Stimulated activated CD4-positive, alpha-beta T cell treated with anti-CD3 and anti-CD28 coated beads, Interleukin-4, amount 100 ng/mL, for 4 hours (primary cell): ENCODE results near the gene TMPRSS5.

ENCODE experiments used
- DNase-seq, 2 experiments: peaks; one replicate each; pipeline ENCODE4 v3.0.0-alpha.2; 2020

TMPRSS5 gene

GRCh38 chr11:113664981-113665710, 41.0 kb downstream of the TMPRSS5 start:
- no peak for DNase-seq

- no peak for DNase-seq
These were observed 41.8 kb downstream of the TMPRSS5 start for GRCh38 chr11:113664069-113664980.

- DNase-seq, result no peak
These were observed 42.5 kb downstream of the TMPRSS5 start for GRCh38 chr11:113663567-113663966.

GRCh38 chr11:113655771-113656170, 50.3 kb downstream of the TMPRSS5 start:
- DNase-seq, result no peak

- DNase-seq, result no peak
These were observed 55.1 kb downstream of the TMPRSS5 start for GRCh38 chr11:113651023-113651422.

GRCh38 chr11:113649311-113649710, 56.8 kb downstream of the TMPRSS5 start:
- DNase-seq, result no peak

- DNase-seq, result no peak
These were observed 58.3 kb downstream of the TMPRSS5 start for GRCh38 chr11:113647856-113648255.

GRCh38 chr11:113647108-113647507, 59.0 kb downstream of the TMPRSS5 start:
- no peak for DNase-seq

GRCh38 chr11:113645593-113646349, 60.3 kb downstream of the TMPRSS5 start:
- DNase-seq, result no peak

GRCh38 chr11:113644605-113645004, 61.5 kb downstream of the TMPRSS5 start:
- DNase-seq, result no peak

- DNase-seq, result no peak
These were observed 62.4 kb downstream of the TMPRSS5 start for GRCh38 chr11:113643701-113644100.

GRCh38 chr11:113643006-113643585, 63.0 kb downstream of the TMPRSS5 start:
- no peak for DNase-seq

- no peak for DNase-seq
These were observed 64.0 kb downstream of the TMPRSS5 start for GRCh38 chr11:113642090-113642489.

GRCh38 chr11:113638376-113638775, 67.7 kb downstream of the TMPRSS5 start:
- DNase-seq, result no peak

GRCh38 chr11:113637636-113638035, 68.5 kb downstream of the TMPRSS5 start:
- DNase-seq, result no peak
